NCI-H1436 (cell line): ENCODE data around the gene BORCS5.
"Not testable (repeated sequence)": the region's sequence is repeated elsewhere in the genome, so short reads cannot be mapped to it uniquely, and the experiment has no call there.

Experiments
- DNase-seq: peaks from one replicate; lab custom pipeline; 2025; lab: John Stamatoyannopoulos, UW

BORCS5 gene

DNA sequence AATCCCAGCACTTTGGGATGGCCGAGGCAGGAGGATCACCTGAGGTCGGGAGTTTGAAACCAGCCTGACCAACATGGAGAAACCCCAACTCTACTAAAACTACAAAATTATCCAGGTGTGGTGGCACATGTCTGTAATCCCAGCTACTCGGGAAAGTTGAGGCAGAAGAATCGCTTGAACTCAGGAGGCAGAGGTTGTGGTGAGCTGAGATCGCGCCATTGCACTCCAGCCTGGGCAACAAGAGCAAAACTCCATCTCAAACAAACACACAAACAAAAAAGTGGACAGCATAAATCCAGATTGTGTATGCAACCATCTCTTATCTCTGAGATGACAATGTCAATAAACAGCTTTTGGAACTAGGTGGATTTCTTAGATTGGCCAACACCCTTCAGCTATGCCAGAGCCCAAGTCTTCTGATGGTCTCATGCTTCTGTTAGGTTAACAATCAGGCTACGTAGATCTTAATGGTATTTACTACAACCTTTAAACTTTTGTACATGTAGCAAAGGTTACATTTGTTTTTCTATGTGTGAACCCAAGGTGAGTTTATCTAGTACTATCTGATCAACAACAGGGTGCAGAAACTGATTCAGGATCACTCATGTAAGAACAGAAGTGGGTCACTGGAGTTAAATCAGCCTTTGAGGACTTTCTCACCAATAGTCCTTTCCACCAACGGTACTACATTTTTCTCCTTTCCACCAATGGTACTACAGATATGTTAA, 132.1 kb downstream of the BORCS5 start:
- no peak for DNase-seq

DNA sequence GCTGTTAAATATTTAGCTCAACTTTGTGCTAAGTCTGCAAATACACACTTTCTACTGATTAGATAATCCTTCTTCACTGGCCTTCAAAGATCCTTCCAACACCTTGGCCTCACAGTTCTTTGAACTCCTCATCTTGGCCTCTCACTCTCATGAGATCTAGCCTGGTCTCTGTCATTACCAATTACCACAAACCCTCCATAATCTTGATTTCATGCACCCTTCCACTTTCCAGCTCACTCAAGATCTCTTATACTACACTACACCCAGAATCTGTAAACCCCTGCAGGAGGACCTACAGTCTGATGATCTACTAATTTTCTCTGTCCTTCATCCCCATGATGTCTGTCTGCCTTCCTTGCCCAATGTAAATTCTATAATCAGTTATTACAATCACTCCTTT, 134.7 kb downstream of the BORCS5 start:
- no peak for DNase-seq

DNA sequence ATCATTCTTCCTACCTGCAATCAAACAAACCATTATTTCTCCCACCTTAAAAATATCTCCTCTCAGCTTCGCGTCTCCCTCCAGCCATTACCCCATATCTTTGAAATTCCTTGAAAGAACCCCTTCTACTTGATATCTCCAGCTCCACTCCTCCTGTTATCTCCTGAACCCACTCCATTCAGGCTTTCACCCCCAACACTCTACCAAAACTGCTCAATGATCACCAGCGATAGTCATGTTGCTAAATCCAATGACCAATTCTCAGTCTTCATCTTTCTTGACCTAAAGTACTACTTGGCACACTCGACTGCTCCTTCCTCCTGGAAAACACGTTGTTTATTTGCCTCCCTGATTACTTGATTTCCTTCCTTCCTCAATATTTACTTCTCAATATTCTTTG, 135.7 kb downstream of the BORCS5 start:
- DNase-seq: no peak

DNA sequence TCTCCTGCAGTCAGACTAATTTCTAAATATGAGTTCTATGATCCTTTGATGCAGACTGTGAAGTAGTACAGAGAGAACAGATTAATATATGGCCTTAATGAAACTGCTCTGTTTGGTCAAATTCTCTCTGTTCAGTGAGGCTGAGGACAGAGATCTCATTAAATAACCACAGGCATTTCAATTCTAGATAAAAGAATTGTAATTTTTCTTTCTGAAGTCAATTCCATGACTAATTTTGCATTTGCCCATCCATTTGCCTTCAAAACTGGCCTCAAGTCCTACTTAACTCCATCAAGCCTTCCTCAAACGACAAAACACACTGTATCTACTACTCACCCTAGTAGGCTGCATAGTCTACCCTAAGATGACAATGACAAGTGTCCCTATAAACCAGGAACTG, 138.7 kb downstream of the BORCS5 start:
- DNase-seq: no peak

DNA sequence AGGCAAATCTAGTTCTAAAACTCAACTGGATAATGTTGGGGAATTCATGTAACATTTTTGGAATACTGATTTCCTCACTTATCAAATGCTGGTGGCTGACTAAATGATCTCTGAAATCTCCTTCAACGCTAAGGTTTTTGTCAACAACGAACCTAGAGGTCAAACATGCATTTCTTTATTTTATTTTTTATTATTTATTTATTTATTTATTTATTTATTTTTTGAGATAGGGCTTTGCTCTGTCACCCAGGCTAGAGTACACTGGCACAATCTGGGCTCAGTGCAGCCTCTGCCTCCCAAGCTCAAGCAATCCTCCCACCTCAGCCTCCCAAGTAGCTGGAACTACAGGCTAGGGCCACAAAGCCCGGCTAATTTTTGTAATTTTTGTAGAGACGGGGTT, 141.3 kb downstream of the BORCS5 start:
- no peak for DNase-seq

DNA sequence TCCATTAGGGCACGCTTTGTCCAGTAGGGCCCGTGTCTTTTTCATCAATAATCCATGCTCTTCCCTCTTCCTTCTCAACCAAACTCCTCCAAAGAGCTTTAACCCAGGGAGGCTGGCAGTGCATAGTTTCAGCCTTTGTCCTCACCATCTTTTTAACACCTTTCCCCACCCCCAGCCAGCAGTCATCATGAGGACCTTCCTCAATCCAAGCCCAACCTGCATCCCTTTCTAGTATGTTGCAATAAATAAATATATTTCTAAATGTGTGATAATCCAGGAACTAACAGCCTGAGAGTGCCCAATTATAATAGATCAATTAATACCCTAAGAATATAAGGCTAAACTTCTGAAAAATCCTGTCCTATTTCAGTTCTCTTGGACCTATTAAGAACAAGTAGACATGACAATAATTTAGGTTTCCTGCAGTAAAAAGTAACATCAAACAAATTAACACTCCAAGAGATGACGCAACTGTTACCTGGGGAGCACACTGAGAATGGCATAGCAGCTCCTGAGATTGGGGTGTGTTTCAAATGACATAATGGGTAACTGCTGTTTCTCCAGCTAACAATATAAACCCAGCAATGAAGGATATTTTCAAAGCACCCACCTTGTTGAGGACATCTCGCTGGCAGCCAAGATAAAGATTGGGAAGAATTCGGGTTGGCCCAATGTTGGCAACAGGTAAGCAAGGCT, 143.2 kb downstream of the BORCS5 start:
- no peak for DNase-seq

DNA sequence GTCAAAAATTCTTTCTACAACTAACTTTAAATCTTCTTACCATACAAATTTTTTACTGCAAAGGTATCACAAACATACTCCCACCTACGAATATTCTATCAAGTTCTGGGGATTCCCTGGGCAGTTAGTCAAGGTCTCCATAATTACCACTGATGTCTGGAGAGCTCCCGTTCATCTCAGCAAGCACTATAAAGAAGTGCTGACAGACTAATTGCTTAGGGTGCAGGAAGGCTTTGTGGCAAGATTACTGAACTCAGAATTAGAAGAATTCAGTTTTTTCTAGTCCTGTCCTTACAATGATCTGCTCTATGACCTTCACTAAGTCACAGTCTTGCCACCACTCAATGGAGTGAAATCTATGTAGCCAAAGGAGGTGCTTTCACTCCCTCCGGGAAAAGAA, 144.2 kb downstream of the BORCS5 start:
- no peak for DNase-seq

DNA sequence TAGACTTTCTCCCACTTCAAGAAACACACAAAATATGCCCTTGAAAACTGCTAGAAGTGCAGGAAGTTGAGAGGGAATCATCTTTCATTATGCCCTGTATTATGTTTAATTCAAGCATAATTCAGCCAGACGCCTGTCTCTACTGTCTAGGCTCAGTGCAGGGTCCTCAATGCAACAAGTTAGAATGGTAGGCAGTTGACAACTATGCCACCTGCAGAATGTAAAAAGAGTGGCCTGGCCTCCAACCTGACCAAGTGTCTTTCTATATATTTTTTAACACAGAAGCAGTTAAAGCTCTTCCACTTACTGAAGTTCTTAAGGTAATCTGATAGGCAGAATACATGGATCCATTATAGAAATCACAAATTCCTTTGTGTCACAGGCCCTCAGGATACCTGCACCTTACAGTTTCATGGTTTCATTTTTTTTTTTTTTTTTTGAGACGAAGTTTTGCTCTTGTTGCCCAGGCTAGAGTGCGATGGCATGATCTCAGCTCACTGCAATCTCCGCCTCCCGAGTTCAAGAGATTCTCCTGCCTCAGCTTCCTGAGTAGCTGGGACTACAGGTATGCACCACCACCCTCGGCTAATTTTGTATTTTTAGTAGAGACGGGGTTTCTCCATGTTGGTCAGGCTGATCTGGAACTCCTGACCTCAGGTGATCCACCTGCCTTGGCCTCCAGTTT, 145.4 kb downstream of the BORCS5 start:
- not testable (repeated sequence) for DNase-seq

DNA sequence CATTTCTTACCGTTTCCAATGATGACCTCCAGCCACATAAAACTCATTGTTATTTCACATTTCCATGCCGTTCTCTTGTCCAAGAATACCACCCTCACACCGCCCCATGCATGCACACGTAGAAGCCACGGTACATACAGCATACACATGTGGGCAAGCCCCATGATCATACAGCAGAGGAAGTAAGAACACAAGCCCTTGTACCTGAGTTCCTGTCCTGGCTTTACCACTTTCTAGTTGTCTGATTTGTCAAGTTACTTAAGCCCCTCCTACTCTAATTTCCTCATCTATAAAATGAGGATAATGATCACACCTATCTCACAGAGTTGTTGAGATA, 145.9 kb downstream of the BORCS5 start:
- DNase-seq: no peak

DNA sequence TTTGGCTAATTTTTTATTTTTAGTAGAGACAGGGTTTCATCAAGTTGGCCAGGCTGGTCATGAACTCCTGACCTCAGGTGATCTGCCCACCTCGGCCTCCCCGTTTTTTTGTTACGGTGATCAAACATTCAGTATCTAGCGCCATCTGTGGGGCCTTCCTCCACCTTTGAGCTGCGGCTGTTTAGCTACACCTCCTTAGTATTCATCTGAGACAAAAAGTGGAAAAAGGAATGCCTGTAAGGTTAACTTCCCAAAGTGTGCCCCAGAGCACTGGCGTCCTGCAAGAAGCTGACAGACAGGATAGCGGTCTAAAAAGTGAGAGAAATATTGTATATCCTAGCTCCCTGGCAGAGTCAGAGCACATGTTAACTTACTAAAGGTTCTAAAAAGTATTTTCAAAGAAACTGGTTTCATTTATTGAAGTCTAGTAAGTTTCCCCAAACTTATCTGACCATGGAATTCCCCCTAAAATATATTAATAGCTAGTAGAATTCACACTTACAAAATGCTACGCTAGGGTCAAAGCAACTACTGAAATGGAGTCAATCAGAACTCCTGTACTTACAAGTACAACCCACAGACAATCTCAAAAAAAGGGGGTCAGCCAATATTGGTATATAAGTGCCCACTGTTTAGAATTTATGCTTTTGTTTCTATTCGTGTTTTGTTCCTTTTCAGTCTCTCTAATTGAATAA, 146.7 kb downstream of the BORCS5 start:
- DNase-seq: no peak

GRCh38 chr12:12505544-12506495, 148.9 kb downstream of the BORCS5 start:
- no peak for DNase-seq

GRCh38 chr12:12506496-12506890, 149.6 kb downstream of the BORCS5 start:
- no peak for DNase-seq

- no peak for DNase-seq
These were observed 150.2 kb downstream of the BORCS5 start for GRCh38 chr12:12507121-12507520.

DNA sequence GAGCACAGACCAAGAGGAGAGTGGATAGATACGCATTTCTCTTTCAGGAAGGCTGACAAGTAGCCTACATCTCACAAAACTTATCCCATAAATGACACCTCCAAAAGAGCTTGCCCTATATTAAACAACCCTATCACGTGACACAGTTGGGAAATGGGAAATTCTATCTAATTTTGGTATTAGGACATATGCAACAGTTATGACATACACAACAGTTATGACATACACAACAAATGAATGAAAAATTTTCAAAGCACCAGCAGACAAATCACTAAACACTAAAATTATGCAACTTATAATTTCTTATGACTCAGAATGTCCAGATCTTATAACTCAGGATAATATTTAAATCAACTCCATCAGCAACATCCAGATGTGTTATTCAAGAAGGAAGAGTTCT, 151.7 kb downstream of the BORCS5 start:
- no peak for DNase-seq

GRCh38 chr12:12510141-12510540, 153.3 kb downstream of the BORCS5 start:
- no peak for DNase-seq

DNA sequence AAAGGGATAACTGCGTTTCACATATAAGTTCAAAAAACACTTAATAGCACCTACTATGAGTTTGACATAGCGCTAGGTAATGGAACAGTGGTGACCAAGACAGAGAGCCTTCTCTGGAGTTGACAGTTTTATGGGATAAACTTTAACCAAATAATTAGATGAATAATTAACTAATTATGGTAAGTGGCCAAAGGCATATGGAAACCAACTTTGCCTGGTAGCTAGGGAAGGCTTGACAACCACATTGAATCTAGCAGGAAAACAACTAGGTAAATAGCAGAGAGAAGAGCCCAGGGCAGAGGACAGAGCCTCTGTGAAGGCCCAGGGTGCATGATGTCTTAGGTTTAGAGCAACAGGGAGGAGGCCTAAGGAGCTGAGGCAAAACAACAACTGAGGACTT, 153.7 kb downstream of the BORCS5 start:
- DNase-seq: no peak

GRCh38 chr12:12511021-12511783, 154.3 kb downstream of the BORCS5 start:
- no peak for DNase-seq

DNA sequence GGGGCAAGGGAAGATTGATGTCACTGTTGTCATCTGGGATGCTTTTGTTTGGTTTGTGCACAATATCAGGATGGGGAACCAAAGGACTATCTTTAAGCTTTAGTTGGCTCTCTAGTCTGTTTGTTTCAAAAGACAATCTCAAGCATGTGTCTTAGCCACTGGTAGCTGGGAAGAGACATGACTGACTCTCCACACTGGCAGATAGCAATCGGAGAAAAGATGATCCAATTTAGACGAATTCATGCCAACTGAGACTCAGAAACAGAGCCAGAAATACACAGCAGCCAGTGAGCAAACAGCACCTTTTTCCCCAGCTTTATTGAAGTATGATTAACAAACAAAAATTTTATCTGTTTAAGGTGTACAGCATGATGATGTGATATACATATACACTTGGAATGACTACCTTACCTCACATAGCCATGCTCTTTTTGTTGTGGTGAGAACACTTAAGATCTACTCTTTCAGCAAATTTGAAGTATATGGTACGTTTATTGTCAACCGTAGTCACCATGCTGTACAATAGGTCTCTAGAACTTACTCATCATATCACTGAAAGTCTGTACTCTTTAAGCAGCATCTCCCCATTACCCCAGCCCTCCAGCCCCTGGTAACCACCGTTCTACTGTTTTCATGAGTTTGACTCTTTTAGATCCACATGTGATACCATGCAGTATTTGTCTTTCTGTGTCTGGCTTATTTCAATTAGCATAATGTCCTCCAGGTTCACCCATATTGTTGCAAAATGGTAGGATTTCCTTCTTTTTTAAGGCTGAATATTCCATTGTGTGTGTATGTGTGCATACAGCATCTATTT, 155.2 kb downstream of the BORCS5 start:
- DNase-seq: no peak

GRCh38 chr12:12513416-12514006, 156.6 kb downstream of the BORCS5 start:
- DNase-seq: no peak

DNA sequence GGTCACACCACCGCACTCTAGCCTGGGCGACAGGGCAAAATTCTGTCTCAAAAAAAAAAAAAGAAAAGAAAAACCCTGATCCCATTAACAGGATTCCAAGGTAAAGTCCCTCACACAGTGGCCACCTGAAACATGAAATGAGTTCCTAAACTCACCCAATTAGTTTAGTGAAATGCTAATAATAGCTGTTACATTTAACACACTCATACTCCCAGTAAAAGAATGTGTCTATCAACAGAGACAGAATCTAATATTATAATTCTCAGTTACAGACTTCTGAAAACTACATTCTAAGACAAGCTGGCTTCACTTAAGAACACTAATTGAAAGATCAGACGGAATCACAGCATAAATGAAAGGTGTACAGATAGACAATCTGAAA, 161.6 kb downstream of the BORCS5 start:
- DNase-seq: no peak
